GM12874 (cell line): ENCODE data around the gene ADAMTS15.

Experiments used
- TF ChIP-seq, protein P1 (sequence below): IDR thresholded peaks from 2 replicates; pipeline ENCODE4 v1.5.1; 2011; ENCODE audit warnings: low read depth, mild to moderate bottlenecking, control low read depth, low read length, moderate library complexity; ENCODE audit not compliant: insufficient read depth

Gene ADAMTS15

DNA sequence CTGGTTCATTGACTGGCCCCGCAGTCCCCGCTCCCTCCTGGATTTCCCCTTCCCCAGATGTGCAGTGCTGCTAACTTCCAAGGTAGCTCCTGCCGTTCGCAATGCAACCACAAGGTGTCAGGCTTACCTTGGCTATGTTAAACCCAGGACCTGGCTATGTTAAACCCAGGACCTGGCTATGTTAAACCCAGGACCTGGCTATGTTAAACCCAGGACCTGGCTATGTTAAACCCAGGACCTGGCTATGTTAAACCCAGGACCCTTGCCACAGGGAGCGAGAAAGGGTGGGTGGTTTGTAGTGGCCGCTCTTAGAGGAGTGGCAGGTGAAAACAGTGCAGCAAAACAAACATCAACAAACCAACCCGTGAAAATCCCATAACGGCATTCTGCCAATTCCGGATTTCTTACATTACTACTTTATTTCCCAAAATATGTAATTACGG, 17.1 kb upstream of the ADAMTS15 start:
- TF ChIP-seq, protein P1, sequence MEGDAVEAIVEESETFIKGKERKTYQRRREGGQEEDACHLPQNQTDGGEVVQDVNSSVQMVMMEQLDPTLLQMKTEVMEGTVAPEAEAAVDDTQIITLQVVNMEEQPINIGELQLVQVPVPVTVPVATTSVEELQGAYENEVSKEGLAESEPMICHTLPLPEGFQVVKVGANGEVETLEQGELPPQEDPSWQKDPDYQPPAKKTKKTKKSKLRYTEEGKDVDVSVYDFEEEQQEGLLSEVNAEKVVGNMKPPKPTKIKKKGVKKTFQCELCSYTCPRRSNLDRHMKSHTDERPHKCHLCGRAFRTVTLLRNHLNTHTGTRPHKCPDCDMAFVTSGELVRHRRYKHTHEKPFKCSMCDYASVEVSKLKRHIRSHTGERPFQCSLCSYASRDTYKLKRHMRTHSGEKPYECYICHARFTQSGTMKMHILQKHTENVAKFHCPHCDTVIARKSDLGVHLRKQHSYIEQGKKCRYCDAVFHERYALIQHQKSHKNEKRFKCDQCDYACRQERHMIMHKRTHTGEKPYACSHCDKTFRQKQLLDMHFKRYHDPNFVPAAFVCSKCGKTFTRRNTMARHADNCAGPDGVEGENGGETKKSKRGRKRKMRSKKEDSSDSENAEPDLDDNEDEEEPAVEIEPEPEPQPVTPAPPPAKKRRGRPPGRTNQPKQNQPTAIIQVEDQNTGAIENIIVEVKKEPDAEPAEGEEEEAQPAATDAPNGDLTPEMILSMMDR = peak; percentile 75

DNA sequence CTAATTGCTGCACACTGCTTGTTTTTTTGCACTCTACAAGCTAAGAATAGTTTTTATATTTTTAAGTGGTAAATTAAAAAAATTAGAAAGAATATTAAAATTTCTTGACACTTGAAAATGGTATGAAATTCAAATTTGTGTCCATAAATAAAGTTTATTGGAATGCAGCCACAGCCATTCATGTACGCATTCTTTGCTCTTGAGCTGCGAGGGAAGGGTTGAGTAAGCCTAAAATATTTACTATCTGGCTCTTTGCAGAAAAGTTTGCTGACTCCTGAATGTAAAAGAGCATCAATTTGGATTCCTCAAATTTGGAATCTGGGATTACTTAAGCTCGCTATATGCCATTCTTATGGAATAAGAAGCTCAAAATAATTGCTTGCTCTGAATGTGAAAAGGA, 16.6 kb upstream of the ADAMTS15 start:
- TF ChIP-seq, protein P1 = no peak

DNA sequence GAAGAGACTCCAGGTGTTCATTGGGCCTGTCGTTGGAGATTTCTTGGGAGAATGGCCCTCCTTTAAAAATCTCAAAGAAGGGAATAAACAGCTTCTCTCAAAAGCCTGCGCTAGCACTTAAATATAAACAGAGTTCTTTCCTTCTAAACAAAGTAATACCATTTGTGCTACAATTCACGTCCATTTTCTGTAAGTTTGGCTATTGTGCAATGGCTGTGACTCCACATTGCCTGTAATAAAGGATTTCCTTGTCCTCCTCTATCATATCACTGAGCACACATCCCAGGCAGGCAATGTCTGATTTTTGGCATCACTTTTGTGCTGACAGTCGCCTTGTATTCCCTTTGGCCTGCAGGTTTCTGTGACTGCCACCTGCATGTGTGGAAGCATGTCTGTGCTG, 15.1 kb upstream of the ADAMTS15 start:
- TF ChIP-seq, protein P1 = no peak

DNA sequence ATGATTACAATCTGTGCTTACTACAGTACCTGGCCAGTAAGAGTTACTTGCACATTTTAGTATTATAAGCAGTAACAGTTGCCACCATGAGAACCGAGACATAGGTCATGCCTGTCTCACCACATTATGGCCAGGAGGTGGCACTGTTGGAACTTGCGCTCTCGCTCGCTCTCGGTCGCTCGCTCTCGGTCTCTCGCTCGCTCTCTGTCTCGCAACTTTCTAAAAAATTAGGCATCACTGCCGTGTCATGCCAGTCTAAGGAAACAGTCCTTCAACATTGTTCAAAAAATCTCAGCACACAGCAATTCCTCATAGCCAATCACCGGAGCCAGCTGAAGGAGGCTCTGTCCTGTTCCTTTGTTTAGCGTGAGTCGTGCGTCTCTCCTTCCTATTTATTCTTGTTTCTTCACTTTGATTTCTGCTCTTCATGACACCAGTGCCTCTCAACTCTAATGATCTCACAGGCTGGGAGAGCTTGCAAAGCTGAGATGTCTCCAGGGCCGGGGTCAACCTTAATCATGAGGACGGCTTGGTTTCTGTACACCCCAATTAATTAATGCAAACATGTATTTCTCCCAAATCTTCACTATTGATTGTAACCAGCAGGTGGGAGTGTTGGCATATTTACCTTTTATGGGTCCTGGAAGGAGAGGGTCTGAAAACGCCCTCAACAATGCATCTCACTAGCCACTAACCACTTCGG, 13.8 kb upstream of the ADAMTS15 start:
- TF ChIP-seq, protein P1 = peak; percentile 81

DNA sequence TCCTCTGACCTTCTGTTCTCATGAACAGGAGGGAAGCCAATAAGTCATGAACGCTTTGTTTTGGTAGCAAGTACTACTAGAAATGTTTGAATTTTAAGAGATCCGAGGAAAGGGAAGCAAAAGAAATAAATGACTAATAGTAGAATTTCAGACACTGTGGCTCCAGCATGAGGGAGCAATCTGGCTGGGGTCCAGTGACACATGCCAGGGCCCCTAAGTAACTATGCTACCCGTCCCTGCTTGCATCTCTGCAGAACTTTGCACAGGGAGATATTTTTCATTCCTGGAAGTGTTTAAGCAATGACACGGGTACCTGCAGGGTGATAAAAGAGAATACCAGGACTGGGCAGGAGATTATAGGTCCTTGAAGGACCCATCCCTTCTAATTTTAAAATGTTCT, 12.8 kb upstream of the ADAMTS15 start:
- TF ChIP-seq, protein P1 = no peak

DNA sequence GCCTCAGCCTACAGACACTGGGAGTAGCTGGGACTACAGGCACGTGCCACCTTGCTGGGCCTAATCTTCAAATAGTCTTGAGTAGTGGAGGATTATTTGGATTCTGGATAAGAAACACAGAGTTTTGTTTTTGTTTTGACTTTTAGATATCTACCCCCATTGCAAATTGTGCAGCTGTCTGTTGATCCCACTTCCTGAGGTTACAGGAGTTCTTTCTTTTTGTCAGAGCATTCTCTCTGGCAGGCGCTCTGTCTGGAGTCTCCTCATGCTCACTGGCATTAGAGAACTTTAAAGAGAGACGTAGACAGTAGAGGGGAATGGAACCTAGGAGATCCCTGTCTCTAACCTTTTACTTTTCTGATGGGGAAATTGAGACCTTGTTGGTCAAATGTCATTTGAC, 12.3 kb upstream of the ADAMTS15 start:
- TF ChIP-seq, protein P1 = no peak

DNA sequence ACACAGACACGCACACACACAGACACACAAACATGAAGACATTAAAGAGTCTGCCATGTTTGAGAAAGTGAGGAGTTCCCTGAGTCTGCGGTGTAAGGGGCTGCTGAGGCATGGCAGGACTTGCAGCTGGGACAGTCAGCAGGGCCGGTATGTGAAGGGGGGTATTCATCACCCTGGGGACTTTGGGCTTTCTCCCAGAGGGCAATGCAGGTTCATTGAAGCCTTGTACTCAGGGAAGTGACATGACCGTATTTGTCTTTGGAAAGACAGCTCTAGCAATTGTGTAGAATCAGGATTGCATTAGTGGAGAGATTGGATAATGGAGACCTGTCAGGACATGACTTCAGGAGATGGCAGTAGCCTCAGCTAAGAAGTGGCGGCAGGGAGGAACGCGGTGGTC, 10.6 kb upstream of the ADAMTS15 start:
- TF ChIP-seq, protein P1 = no peak
